HL-60/S4 treated with retinoic acid at 250 ng/mL for 4 days and 3 days (cell line): Measurements from ENCODE around the gene PRKAR1B.
"Not testable (repeated sequence)": the region's sequence is repeated elsewhere in the genome, so short reads cannot be mapped to it uniquely, and the experiment has no call there.

ENCODE experiments used
- in situ Hi-C: fragments of 300-500 bp; cut with MboI; formaldehyde crosslinking; loops from 2 replicates; pipeline ENCODE4 v1.7.0; 2022; ENCODE audit warnings: low sequenced_read_pairs

The PRKAR1B gene

GRCh38 chr7:562789-563628 lies 164.1 kb downstream of the PRKAR1B start:
- in situ Hi-C loops: no loop called here

GRCh38 chr7:562374-562675 lies 164.8 kb downstream of the PRKAR1B start:
- in situ Hi-C loops: no loop called here

DNA sequence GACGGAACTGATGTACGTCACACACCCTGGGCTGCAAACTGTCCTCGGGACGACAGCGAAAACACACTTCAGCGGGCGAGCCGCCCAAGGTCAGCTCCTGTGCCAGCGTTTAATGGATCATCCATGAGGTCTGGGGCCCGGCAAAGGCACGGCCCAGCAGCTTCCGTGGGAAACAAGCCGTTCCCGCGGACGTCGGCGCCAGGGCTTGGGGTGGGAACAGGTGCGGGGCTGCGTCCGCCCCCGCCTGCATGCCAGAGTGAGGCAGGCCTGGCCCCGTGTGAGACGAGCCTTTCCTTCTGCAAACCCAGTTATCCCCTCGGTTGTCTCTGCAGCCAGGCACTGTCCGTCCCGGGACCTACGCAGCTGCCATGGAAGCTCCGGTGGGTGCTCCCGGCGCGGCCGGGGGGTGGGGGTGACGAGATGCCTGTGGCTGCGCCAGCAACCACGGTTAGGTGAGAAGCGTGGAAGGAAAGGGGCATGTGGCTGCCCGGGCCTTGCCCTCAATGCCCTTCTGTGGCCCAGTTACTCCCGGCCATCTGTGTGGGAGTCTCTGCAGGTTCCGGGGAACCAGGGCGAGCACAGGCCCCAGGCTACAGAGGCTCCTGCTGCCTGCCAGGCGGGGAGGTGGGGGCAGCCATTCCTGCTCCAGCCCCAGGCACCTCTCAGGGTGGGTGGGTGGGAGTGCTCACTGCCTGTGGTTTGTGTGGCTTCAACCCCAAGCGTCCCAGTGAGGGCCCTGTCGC lies 165.3 kb downstream of the PRKAR1B start:
- in situ Hi-C loops: no loop called here

- in situ Hi-C loops: no loop called here
Measured at GRCh38 chr7:560966-561630, 166.0 kb downstream of the PRKAR1B start.

- in situ Hi-C loops: no loop called here
Measured at GRCh38 chr7:559396-559705, 167.7 kb downstream of the PRKAR1B start.

DNA sequence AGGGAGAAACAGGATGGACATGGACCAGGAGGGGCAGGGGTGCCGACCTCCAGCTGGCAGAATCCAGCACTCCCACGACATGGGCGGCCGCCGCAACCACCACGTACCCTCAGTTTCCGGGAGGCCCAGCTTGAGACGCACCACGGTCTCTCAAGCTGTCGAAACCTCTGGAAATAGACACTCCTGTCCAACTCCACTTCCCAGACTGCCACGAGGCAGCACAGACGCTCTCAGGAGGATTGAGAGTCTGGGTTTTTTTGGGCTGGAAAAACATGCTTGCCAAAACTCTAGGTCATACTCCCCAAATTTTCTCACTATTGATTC lies 169.6 kb downstream of the PRKAR1B start:
- in situ Hi-C loops: no loop called here

DNA sequence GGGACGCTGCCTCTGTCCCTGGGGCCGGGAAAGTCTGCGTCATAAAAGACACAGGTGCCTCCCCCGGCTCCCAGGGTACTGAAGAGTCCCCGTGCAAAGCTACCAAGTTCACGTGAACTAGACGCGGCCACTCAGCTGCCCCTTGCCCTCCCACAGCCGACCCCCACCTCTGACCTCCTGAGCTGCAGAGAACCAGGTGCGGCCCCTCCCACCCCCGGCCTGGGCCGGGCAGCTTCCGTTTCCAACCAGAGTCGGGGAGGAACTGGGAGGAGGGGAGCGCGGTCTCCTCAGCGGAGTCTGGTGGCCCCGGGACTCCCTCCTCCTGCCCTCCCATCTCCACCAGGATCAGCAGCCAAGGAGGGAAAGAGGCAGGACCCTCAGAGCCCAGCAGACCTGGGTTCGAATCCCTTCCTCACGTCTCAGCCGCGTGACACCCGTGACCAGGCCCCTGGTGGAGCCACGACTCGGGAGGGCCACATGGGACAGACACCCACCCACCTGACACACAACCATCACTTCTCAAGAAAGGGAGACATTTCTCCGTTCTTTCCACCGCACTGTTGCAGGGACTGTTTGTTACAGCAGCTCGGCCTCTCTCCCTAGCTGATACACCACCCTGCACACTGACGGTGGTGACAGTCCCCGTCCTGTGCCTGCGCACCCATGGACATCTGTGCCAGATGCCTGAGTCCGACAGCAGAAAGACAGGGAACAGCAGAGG lies 170.1 kb downstream of the PRKAR1B start:
- in situ Hi-C loops: no loop called here

DNA sequence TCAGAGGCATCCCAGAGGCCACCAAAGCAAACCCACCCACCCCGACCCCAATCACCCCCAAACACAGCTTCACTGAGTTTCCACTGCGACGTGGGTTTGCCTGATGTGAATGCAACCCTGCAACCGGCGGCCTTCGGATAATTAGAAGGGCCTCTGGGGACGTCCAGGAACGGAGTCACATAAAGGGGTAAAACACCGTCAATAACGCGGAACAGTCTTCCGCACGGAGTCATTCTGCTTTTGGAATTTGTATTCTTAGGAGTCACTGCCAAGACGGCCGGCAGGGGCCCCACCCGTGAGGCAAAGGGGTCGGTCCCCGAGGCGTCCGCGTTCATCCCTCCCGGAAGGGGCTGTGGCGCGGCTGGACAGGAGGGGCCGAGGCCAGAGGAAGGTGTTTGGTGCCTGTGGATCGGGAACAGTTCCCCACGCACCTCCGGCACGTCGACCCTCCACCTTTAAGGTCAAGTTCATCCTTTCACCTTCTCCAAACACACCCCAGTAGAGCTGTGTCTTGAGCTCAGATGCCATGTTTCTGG lies 170.7 kb downstream of the PRKAR1B start:
- in situ Hi-C loops: no loop called here

DNA sequence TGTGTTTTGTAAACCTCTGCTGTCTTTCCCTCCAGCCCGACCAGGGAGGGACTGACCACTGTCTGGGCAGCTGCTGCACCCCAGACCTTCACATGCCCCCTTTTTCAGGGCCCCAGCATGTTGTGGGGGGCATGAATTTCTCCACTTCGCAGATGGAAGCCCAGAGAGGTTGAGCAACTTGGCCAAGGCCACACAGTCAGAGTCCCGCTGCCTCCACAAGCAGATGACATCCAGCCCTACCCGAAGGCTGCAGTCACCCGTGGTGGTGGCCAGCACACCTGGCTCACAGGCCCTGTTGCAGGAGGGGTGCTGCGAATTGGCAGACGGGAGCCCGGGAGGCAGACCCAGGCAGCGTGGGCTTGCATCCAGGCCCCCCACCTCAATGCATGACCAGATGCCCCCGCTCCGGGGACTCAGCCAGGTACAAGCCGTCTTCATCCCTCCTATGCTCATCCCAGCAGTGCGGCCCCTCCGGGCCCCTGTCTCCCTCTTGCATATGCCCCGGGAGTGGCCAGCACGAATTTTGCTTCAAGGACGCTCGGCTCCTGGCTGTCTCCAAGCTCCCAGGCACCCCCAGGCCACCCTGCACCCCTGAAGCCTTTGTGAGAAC lies 171.4 kb downstream of the PRKAR1B start:
- in situ Hi-C loops: no loop called here

DNA sequence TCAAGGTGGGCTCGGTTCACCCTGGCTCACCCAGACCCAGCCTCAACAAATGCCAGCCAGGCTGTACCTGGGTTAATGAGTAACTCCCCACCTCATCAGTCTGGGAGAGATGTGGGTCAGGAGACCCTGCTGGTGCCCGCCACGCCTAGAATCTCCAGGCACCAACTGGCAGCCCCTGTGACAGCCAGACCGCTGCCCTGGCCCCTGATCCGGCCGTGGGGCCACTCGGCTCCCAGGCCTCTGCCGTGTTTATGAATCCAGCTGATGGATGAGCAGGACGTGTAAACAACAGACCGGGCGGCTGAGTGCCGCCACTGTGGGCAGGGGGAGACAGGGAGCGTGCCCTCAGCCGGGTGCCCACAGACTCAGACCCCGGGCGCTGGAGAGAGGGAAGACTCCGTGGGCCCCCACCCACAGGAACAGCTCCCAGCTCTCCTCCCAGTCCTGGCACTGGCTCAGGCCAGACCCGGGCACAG lies 173.4 kb downstream of the PRKAR1B start:
- in situ Hi-C loops: no loop called here

DNA sequence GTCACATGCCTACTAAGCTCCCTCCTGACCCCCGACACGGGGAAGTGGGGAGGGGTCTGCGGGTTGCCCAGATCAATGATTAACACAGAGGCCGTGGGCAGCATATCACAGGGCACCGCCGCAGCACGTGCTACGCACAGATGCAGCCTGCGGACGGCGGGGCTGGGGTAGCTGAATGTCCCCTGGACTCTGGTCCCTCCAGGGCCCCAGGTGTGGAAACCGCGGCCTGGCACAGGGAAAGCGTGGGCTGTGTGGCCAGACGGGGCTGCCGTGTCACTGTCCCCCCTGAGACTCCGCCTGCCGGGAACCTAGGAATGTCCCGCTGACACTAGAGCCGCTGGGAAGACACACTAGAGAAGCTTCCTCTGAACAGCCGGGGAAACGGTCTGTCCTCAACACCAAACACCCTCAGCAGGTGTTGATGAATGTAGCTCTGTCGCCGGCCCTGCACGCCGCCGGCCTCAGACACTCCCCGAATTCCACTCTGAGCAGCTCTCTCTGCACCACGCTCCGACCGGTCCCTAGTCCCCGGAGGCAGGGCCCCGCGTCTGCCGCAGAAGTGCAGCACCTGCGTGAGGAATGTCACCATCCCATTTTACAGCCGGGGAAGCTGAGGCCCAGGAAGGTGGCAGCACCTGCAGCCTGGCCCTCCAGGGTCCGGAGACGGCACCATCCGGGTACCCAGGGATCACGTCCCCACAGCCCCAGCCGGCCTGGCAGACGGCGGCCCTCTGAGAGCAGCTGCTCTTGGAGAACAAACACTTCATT lies 174.0 kb downstream of the PRKAR1B start:
- in situ Hi-C loops: no loop called here

DNA sequence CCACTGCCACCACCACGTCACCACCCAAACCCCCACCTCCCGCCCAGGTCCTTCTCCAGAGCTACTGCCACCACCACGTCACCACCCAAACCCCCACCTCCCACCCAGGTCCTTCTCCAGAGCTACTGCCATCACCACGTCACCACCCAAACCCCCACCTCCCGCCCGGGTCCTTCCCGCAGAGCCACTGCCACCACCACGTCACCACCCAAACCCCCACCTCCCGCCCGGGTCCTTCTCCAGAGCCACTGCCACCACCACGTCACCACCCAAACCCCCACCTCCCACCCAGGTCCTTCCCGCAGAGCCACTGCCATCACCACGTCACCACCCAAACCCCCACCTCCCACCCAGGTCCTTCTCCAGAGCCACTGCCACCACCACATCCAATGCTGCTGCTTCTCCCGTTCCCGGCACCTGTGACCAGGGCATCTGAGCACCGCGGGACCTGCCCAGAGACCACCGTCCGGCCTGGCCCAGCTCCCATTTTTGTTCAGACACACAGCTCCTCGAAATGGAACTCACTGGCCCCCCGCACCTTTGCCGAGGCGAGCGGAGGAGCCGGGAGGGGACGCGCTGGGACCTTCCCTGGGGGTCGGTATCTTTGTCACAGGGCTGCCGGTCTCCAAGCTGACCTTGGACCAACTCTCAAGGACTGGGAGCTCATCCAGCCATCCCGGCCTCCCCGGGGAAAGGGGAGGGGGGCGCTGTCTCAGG lies 174.8 kb downstream of the PRKAR1B start:
- in situ Hi-C loops: not testable (repeated sequence)

GRCh38 chr7:551615-551970 lies 175.5 kb downstream of the PRKAR1B start:
- in situ Hi-C loops: not testable (repeated sequence)

- in situ Hi-C loops: no loop called here
Measured at GRCh38 chr7:550881-551614, 176.0 kb downstream of the PRKAR1B start.

DNA sequence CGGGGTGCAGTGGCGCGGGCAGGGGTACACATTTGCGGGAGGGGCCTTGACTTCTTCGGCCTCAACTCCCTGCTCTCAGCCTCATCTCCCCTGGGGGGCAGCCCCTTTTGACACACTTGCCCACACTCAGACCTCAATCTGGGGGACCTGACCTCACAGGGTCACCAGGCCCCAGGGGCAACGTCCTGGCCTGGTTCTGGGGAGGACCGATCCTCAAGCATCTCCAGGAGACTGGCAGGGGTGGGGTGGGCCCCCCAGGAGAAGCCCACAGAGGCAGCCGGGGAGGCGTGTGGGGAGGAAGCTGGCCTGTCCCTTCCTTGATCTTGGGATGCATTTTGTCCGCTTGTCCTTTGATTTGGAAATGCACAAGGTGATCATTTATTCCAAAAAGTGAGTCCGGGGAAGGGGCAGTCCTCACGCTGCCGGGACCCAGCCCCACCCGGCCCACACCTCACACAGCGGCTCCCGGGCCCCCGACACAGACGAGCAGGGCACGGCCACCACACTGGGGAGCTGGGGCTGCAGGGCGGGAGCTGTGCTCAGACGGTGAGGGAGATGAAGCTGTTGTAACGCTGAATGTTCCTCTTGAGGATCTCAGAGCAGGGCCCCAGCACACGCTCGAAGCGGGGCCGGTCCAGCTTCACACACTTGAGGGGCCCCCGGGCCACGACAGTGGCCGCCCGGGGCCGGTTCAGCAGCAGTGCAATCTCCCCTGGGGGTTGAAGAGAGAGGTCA lies 177.0 kb downstream of the PRKAR1B start:
- in situ Hi-C loops: no loop called here

DNA sequence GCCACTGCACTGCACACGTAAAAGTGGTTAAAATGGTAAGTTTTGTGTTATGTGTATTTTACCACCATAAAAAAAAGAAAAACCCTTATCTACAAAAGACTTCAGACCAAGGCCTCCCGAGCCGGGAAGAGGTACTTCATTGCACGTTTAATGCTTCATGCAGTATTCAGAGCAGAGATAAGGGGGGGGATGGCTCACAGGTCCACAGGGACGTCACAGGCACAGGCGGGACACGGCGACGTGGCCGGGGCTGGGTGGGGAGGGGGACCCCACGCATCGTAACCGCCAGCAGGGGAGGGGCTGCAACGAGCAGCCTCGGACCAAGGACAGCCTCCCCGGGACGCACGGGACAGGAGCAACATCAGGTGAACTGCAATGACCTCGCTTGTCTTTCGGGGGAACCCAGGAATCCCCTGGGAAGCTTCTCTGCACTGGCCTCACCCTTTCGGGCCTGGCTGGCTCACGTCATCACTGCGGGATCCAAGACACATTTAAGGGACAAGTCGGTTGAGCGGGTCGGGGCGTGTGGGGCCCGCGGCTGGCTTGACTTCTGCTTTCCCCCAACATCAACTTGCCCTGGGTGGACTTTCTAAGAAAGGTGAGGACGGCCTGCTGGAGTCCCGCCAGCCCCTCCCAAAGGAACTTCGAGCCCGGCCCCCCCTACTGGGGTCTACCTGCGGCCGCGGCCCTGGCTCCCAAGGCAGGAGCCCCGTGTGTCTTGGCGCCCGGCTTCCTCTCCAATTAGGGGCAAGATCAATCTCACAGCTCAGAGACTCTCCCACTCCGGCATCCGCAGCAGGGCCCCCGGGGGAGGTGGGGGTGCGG lies 177.8 kb downstream of the PRKAR1B start:
- in situ Hi-C loops: no loop called here

GRCh38 chr7:548401-548800 lies 178.7 kb downstream of the PRKAR1B start:
- in situ Hi-C loops: no loop called here
